ENCODE data around the gene GPR157. TPM values are rescaled to one million over a fixed set of nuclear protein-coding genes. Genes with fewer than 3 reads are reported as not detected.
A peak's percentile ranks its signal among the peaks of the same experiment; 100 is the strongest.

The GPR157 gene
- total RNA-seq, 1 donor from 2014 or later, result 2.1 TPM

GRCh38 chr1:9088807-9089206, 40.1 kb downstream of the GPR157 start:
- DNase-seq (ENCODE audit: low read depth), result no peak

- DNase-seq (ENCODE audit: low read depth), result no peak
Observed at GRCh38 chr1:9087411-9088125, 41.3 kb downstream of the GPR157 start.

GRCh38 chr1:9086796-9087195, 42.1 kb downstream of the GPR157 start:
- no peak for DNase-seq (ENCODE audit: low read depth)

- DNase-seq (ENCODE audit: low read depth), result no peak
Observed at GRCh38 chr1:9086045-9086444, 42.9 kb downstream of the GPR157 start.

- no peak for DNase-seq (ENCODE audit: low read depth)
Observed at GRCh38 chr1:9085306-9085940, 43.5 kb downstream of the GPR157 start.

GRCh38 chr1:9084906-9085305, 44.0 kb downstream of the GPR157 start:
- peak; percentile 85 for DNase-seq (ENCODE audit: low read depth)

GRCh38 chr1:9081473-9081872, 47.4 kb downstream of the GPR157 start:
- no peak for DNase-seq (ENCODE audit: low read depth)

- no peak for DNase-seq (ENCODE audit: low read depth)
Observed at GRCh38 chr1:9080705-9081291, 48.1 kb downstream of the GPR157 start.

- DNase-seq (ENCODE audit: low read depth), result no peak
Observed at GRCh38 chr1:9079988-9080704, 48.8 kb downstream of the GPR157 start.

- peak; percentile 65 for DNase-seq (ENCODE audit: low read depth)
Observed at GRCh38 chr1:9078752-9079500, 50.0 kb downstream of the GPR157 start.

GRCh38 chr1:9078015-9078751, 50.7 kb downstream of the GPR157 start:
- DNase-seq (ENCODE audit: low read depth), result peak; percentile 88

- no peak for DNase-seq (ENCODE audit: low read depth)
Observed at GRCh38 chr1:9075022-9075421, 53.9 kb downstream of the GPR157 start.

- DNase-seq (ENCODE audit: low read depth), result no peak
Observed at GRCh38 chr1:9073143-9073542, 55.8 kb downstream of the GPR157 start.

- DNase-seq (ENCODE audit: low read depth), result no peak
Observed at GRCh38 chr1:9071554-9072235, 57.2 kb downstream of the GPR157 start.

GRCh38 chr1:9070486-9070885, 58.4 kb downstream of the GPR157 start:
- no peak for DNase-seq (ENCODE audit: low read depth)

GRCh38 chr1:9069326-9070100, 59.4 kb downstream of the GPR157 start, which contains the start of gene SLC2A5:
SLC2A5 (minus strand) TSS chr1:9069635; CDS start chr1:9069536, 99 bp downstream.
- peak; percentile 93 for DNase-seq (ENCODE audit: low read depth)

- no peak for DNase-seq (ENCODE audit: low read depth)
Observed at GRCh38 chr1:9068981-9069325, 59.9 kb downstream of the GPR157 start.

- peak; percentile 59 for DNase-seq (ENCODE audit: low read depth)
Observed at GRCh38 chr1:9066945-9067807, 61.7 kb downstream of the GPR157 start.

Data from myocyte (in vitro differentiated cells).